ENCODE data around the gene ASS1. TPM values are rescaled to one million over a fixed set of nuclear protein-coding genes. Genes with fewer than 3 reads are reported as not detected.
A peak's percentile ranks its signal among the peaks of the same experiment; 100 is the strongest.

The ASS1 gene
- total RNA-seq, 1 experiment from 2014 or later: 40.3 TPM

DNA sequence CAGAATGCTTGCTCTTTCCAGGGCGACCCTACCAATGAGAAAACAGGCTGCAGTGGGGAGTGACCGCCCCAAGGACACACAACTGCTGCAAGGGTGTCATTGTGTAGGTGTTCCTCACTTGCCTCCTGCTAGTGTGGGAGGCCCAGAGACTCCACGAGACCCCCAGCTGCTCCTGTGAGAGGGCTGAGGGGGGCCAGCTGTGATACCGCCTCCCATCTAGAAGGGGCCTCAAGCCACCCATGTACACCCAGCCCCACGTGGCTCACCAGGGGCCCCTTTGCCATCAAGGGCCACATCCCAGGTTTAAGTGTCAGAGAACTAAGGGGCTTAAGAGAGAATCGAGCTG is 1.3 kb upstream of the ASS1 start:
- Mint-ChIP-seq H3K27me3 (ENCODE audit: unreplicated experiment) (peaks cover 8% of the 10 kb centered on the region), H3K36me3 (ENCODE audit: insufficient read depth, unreplicated experiment) (peaks cover 17% of the 10 kb centered on the region), H3K4me3 (ENCODE audit: low read depth, unreplicated experiment) (no peak overlapping the region), H3K4me1 (ENCODE audit: low read depth, unreplicated experiment) (no peaks in the 10 kb centered on the region), H3K9me3 (ENCODE audit: low read depth, unreplicated experiment) (peaks cover 2% of the 10 kb centered on the region), H3K27ac (ENCODE audit: unreplicated experiment) (no peak overlapping the region)
- no peak for DNase-seq
- intact Hi-C loops (cut with micrococcal nuclease; ENCODE audit: unreplicated experiment): no loop called here
- no TSS peak for BruUV-seq (replicated peaks)
- CTCF ChIA-PET: no interaction called here
- TF ChIP-seq, protein P1, sequence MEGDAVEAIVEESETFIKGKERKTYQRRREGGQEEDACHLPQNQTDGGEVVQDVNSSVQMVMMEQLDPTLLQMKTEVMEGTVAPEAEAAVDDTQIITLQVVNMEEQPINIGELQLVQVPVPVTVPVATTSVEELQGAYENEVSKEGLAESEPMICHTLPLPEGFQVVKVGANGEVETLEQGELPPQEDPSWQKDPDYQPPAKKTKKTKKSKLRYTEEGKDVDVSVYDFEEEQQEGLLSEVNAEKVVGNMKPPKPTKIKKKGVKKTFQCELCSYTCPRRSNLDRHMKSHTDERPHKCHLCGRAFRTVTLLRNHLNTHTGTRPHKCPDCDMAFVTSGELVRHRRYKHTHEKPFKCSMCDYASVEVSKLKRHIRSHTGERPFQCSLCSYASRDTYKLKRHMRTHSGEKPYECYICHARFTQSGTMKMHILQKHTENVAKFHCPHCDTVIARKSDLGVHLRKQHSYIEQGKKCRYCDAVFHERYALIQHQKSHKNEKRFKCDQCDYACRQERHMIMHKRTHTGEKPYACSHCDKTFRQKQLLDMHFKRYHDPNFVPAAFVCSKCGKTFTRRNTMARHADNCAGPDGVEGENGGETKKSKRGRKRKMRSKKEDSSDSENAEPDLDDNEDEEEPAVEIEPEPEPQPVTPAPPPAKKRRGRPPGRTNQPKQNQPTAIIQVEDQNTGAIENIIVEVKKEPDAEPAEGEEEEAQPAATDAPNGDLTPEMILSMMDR (IDR thresholded peaks at IDR 0.05; ENCODE audit: unreplicated experiment): no peak

DNA sequence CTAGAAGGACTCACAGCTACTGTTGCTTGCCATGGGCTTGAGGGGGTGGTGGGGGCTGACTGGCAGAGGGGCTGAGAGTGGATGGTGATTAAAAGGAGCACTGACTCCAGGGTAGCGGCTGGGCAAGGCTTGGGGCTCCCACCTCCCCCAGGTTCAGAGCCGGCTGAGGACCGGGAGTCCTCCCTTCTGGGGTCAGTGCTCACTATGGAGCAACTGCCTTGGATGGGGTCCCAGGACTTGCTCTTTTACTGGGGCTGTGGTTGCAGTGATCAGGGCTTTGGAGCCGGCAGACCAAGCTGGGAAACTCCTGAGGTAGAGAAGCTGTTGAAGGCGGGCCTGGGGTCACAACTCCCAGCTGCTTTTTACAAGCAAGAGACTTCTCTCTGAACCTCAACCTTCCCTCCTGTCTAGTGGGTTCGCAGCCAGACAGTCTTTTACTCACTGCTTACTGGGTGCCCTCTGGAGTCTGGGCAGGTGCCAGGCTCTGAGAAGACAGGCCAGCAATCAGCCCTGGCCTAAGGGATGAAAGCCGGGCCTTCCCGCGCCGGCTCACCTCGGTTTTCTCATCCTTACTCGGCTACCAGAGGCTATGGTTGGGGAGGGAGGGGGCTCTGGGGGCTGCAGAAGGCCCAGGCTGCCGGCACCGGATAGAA is 795 bp upstream of the ASS1 start:
- H3K4me1 Mint-ChIP-seq (ENCODE audit: low read depth, unreplicated experiment): no peaks in the 10 kb centered on the region
- H3K27ac Mint-ChIP-seq (ENCODE audit: unreplicated experiment): no peak overlapping the region
- H3K9me3 Mint-ChIP-seq (ENCODE audit: low read depth, unreplicated experiment): peaks cover 2% of the 10 kb centered on the region
- H3K4me3 Mint-ChIP-seq (ENCODE audit: low read depth, unreplicated experiment): no peak overlapping the region
- intact Hi-C loops (cut with micrococcal nuclease; ENCODE audit: unreplicated experiment): no loop called here
- CTCF ChIA-PET: no interaction called here
- H3K36me3 Mint-ChIP-seq (ENCODE audit: insufficient read depth, unreplicated experiment): peaks cover 13% of the 10 kb centered on the region
- no peak for DNase-seq
- BruUV-seq (replicated peaks): no TSS peak
- peaks cover 8% of the 10 kb centered on the region for H3K27me3 Mint-ChIP-seq (ENCODE audit: unreplicated experiment)
- TF ChIP-seq, protein P1 (IDR thresholded peaks at IDR 0.05; ENCODE audit: unreplicated experiment): no peak

DNA sequence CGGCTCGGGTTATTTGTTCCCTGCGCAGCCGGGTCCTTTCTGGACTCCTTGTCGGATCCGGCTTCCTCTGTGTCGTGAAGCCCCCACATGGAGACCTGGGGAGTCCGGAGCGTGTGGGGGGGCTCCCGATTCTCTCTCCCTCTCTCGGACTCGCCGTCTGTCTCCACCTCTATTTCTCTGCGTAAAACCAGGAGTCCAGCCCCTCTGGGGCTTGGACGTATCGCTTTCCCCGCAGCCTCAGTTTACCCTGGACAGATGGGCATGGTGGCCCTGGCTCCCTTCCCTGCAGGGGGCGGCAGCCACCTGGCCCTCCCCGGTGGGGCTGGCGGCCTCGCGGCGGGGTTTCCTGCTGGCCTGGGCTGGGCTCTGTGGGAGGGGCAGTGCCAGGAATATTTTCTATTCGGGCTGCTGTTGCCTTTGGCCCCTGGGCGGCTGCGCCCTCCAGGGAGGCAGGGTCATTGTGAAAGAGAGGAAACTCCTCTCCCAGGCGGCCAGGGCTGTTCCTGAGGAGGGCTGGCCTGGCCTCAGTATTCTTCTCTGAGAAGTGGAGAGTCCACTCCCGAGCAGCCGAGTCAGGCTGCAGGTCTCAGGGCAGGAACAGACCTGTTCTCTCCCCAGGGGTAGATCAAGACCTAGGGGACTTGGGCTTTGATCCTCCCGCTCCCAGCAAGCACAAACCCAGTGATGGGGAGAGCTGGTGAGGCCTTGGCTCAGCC is 665 bp downstream of the ASS1 start:
- BruUV-seq (replicated peaks): TSS peak; percentile 44

DNA sequence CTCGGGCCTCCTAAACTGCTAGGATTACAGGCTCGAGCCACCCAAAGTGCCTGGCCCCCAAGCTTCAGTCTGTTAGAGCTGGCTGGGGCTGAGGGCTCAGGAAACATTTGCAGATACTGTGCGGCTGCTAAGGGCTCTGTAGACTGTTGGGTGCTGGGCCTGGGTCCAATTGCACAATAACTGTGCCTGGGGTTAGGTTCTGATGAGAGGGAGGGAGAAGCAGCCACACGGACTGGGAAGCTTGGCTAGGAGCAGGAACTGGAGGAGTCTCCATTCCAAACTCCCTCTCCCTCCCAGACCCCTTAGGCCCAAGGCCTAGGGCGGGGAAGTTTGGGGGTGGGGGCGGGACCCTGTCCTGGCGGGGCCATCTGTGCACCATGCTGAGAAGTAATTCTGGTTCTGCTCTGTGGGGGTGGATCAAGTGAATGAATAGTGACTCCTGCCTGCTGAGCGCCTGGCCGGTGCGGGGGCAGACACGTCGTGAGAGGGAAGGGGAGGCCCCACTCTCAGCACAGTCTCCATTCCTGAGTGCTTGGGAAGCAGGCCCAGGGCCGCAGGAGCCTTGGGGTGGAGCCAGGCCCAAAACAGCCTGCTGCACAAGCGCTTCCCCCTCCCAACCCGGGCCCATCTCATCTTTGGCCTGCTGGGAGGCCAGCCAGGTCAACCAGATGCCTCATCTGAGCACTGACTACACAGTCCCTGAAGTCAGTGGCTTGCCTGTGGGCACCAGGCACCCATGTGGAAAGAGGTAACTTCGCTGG is 1.5 kb downstream of the ASS1 start:
- CTCF ChIA-PET: no interaction called here
- Mint-ChIP-seq H3K4me1 (ENCODE audit: low read depth, unreplicated experiment) (no peaks in the 10 kb centered on the region), H3K27me3 (ENCODE audit: unreplicated experiment) (no peaks in the 10 kb centered on the region), H3K9me3 (ENCODE audit: low read depth, unreplicated experiment) (peaks cover 2% of the 10 kb centered on the region), H3K4me3 (ENCODE audit: low read depth, unreplicated experiment) (peak overlapping the region; percentile 72), H3K27ac (ENCODE audit: unreplicated experiment) (no peak overlapping the region), H3K36me3 (ENCODE audit: insufficient read depth, unreplicated experiment) (peaks cover 13% of the 10 kb centered on the region)
- TF ChIP-seq, protein P1 (IDR thresholded peaks at IDR 0.05; ENCODE audit: unreplicated experiment): no peak
- no peak for DNase-seq
- BruUV-seq (replicated peaks): no TSS peak
- intact Hi-C loops (cut with micrococcal nuclease; ENCODE audit: unreplicated experiment): no loop called here

More for the DNA sequence above, 665 bp downstream of the ASS1 start:
- DNase-seq: peak; percentile 42
- TF ChIP-seq, protein P1 (IDR thresholded peaks at IDR 0.05; ENCODE audit: unreplicated experiment): no peak
- no peaks in the 10 kb centered on the region for H3K27me3 Mint-ChIP-seq (ENCODE audit: unreplicated experiment)
- H3K9me3 Mint-ChIP-seq (ENCODE audit: low read depth, unreplicated experiment): peaks cover 2% of the 10 kb centered on the region
- CTCF ChIA-PET: no interaction called here
- H3K4me1 Mint-ChIP-seq (ENCODE audit: low read depth, unreplicated experiment): no peaks in the 10 kb centered on the region
- no peak overlapping the region for H3K27ac Mint-ChIP-seq (ENCODE audit: unreplicated experiment)
- H3K36me3 Mint-ChIP-seq (ENCODE audit: insufficient read depth, unreplicated experiment): peaks cover 13% of the 10 kb centered on the region
- intact Hi-C loops (cut with micrococcal nuclease; ENCODE audit: unreplicated experiment): no loop called here
- peak overlapping the region; percentile 72 for H3K4me3 Mint-ChIP-seq (ENCODE audit: low read depth, unreplicated experiment)

Data from Calu3 (cell line).